Inferior parietal cortex (tissue), 1 donor: ENCODE results near the gene GALNT9.

Source experiments
- DNase-seq: peaks from one replicate; pipeline ENCODE4 v3.0.0-alpha.2; 2016; ENCODE audit errors: extremely low spot score

GALNT9 gene

DNA sequence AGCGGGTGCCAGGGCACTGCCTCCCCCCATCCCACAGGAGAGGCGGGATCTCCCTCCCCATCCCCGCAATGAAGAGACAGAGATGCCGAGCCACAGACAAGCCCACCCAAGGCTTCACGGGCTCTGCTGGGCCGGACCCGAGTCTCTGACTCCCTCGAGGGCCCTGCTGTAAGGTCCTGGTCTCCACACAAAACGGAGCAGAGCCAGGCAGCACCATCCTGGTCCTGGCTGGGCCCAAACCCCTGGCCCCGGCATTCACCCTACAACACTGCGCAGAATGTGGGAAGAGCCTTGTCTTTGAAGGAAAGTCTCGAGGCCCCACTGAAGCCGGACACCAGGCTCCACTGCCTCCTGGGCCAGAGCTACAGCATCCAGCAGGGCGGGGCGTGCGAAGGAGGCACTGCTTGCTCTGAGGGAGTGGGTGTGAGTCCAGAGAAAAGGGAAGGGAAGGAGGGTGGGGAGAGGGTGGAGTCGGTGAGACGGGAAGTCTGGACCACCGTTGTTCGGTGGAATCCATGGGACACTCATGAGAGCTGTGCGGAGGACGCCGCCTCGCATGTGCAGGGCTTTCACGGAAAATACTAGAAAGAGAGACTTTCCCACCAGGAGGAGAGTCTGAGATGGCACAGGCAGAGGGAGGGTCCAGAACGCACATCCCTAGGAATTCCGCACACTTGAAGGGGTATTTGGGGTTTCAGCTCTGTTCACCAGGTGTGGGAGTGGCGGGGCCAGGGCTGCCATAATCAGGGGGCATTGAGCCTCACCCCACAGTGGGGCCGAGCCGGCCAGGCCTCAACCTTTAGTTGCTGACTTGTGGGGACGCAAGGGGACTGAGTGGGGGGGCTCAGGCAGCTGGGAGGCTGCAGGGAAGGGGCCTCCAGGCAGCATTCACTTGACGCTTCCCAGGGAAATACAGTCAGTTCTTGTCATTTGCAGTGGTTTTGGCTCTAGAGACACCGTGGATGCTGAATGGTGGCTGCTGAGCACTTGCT lies 36.8 kb downstream of the GALNT9 start:
- DNase-seq: no peak

DNA sequence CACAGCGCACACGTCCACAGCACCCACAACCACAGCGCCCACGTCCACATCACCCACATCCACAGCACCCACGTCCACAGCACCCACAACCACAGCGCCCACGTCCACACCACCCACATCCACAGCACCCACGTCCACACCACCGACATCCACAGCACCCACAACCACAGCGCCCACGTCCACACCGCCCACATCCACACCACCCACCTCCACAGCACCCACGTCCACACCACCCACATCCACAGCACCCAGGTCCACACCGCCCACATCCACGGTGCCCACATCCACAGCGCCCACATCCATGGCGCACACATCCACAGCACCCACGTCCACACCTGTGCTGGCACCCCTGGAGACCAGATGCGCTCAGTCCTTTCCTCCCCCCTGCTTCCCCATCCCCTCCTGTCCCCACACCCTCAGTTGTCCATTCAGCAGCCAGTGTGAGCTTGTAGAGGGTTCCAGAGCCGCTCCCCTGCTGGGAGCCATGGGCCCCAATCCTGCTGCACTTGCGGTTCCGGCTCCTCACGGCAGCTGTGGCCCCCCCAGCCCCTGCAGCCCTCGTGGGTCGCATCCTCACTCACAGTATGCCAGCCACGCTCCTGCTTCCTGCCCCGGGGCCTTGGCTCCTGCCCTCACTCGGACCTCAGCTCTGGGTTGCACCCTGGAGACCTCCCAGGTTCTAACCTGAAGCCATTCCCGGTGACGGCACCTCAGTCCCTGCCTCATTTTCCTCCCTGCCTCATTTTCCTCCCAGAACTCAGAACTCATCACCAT lies 37.8 kb downstream of the GALNT9 start:
- DNase-seq: no peak

DNA sequence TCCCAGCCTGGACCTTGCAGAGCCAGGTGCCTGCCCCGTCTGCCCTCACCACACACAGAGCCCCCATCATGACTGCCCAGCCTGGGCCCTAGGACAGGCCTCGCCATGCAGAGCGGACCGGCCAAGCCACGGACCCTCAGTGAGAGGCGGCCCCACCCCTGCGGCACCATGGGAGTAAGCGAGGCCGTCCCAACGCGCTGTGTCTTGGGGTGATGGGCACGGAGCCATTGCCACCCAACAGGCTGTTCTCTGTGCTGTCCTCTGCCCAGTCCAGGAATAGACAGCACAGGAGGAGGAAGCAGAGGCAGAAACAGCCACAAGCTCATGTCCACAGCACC lies 39.2 kb downstream of the GALNT9 start:
- no peak for DNase-seq

DNA sequence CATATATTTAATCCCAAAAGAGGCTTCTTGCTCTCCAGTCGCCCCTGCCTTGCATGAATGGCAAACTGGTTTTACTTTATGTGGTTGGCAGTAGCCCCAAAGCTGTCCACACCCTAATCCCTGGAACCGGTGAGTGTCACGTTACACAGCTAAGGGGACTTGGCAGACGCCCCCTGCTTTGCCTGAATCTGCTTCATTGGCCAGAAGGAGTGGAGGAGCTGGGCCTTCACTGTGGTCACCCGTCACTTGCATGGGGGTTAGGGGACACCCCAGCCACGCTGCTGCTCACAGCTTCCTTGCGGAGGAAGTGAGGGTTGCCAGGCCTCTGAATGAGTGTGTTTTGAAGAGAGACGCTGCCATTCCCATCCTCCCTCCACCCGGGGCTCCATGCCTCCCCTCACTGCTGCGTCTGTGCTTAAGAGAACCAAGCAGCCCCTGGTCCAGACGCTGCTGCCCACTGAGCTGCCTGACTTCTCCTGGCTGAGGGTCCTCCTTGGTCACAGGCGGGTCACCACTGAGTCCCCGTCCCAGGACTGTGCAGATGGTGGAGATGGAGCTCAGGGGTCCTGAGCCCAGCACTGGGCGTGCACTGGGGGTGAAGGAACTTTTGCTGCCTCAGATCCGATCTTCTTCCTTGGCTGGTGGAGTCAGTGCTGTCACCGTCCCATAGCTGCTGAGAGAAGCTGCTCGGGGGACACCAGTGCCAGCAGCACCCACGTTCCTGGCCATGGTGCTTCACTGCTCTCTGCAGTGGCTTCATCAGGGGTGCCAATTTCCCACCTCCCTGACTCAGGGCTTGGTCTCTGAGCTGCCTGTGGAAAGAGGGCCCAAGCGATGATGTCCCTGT lies 39.8 kb downstream of the GALNT9 start:
- DNase-seq: no peak

DNA sequence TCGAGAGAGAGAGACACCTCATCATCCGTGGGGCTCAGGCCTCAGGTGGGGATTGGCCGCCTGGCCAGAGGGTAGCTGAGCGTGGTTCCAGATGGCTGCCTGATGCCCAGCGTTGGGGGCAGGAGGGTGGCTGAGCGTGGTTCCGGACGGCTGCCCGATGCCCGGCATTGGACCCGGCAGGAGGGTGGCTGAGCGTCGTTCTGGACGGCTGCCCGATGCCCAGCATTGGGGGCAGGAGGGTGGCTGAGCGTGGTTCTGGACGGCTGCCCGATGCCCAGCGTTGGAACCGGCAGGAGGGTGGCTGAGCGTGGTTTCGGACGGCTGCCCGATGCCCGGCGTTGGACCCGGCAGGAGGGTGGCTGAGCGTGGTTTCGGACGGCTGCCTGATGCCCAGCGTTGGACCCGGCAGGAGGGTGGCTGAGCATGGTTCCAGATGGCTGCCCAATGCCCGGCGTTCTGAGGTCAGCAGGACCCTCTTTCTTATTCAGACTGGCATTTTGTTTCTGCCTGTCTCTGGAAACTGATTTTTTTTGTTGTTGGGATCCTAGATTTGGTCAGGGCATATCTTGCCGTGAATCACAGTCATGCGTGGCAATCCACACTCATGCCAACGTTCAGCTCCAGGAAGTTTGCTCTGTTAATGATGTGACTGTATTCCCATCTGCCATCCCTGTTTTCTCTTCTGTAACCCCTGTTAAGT lies 40.7 kb downstream of the GALNT9 start:
- no peak for DNase-seq

DNA sequence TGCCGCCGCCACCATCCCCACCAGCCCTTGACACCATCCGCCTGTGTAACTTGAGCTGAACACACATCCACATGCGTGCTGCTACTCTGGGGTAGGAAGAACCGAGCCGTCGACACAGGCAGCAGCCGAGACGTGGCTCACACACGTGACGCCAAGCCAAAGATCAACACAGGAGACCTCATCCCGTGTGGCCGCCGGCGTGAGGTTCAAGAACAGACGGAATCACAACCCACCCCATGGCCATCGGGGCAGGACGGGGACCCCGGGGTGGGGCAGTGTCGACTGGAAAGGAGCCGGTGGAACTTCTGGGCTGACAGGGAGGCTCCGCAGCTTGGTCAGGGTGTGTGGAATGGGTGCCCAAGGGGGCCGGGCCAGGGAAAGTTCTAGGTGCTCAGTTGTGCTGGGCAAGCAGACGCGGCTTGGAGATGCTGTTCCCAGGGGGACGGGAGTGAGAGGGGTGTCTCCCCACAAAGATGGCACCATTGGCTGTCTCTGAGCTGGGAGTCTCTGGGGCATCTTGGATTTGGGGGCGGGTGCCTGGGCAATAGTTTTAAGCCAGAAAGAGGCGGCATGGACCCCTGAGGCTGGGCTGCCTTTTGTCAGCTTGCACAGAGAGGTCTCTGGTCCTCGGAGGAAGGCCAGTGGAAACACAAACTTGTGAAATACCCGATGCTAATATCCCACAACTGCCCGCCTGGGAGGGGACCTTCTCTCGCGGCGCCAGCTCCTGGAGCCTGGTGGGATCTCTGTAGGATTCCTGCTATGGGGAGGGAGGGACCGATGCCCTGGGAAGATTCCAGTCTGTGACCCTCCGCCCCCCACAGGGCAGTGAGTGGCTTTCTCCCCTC lies 41.8 kb downstream of the GALNT9 start:
- no peak for DNase-seq

DNA sequence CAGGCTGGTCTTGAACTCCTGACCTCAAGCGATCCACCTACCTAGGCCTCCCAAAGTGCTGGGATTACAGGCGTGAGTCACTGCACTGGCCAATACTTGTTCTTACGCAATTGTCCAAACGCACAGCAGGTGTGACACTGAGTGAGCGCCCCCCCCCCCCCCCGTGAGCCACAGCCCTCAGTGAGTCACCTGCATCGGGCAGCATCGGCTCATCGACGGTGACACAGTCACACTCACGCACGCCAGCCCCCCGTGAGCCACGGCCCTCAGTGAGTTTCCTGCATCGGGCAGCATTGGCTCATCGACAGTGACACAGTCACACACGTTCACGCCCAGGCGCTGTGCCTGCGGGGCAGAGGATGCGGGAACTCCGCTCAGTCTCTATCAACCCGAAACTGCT lies 42.5 kb downstream of the GALNT9 start:
- no peak for DNase-seq

DNA sequence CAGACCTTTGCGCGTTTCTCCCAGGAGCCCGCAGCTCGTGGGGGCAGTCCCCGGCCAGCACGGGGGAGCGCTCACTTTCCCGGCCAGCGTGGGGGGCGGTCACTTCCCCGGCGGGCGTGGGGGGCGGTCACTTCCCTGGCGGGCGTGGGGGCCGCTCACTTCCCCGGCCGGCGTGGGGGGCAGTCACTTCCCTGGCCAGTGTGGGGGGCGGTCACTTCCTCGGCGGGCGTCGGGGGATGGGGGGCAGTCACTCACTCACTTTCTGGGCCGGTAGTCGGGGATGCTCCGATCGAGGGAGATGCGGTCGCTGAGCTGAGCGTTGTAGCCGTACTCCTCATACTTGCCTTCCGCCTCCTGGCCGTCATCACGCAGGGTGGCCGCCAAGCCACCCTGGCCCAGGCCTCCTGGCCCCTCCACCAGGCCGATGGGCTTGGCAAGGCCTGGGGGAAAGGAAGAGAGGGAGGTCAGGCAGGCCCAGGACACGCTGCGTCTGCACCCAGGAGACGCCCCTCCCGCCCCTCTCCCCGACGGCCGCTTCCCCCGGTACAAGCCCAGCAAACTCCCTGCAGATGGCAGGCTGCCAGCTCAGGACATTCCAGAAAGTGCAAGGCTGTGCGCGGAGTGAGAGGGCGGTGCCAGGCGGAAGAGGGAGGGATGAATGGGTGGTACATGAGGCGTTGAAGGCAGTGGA lies 43.3 kb downstream of the GALNT9 start:
- no peak for DNase-seq

DNA sequence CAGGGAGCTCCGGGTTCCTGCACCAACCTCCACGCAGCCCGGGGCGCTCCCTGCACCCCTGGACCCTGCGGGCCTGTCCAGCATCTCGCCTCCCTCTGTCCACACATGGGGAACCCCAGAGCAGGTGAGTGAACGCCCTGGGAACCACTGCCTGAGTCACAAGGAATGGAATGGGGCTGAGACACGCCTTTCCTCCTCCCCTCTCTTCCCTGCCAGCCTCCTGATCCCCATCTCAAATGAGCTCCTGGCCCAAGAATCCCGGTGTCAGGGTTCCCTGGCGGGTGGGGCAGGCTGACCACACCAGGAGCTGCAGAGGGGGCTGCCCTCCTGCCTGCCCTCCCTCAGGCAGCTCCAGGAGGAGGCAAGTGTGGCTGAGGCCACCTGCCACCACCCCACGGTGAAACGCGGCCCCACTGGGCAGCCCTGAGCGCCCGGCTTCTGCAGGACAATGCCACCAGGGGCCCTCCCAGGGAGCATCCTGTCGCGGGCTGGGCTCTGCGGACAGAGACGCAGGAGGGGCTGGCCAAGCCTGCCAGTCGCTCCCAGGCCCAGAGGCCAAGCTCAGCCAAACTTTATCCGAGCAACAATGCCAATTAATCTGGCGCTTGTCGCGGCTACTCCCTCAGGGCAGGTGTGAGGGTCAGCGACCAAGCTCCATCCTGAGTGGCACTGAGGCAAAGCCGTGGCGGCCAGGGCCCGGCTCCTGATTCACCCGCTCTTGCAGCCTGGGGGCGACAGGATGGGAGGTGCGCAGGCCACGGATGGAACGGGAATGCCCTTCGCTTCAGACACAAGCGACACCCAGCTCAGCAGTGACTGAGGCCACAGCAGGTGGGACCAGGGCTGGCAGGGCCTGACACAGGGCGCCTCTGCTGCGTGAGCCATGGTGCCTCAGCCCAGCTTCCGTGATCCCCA lies 44.3 kb downstream of the GALNT9 start:
- DNase-seq: no peak

DNA sequence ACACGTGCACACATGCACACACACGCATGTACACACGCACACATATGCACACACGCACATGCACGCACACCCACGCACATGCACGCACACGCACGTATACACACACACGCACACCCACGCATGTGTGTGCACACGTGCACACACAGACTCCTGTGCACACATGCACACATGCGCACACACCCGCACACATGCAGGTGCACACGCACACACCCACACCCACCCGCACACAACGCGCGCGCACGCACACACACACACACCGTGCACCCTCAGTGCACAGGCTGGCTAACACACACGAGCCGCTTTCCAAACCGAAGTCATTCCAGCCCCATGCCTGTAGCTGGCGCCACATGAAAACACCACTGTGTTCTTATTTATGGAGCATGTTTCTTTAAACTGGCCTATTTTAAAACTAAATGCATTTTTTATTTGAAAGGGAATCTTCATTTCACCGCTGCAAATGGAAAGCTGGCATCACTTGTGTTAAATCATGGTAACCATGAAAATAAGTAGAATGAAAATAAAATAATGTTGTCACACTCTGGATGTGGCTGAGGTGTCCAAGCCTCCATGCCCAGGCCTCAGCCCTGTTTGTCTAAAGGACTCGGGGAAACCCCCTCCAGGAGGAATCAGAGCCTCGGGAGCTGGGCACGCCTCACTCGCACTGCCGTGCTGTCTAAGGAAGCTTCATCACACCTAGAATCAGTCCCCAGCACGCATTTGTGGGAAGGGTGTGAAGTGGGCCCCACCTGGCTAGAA lies 45.1 kb downstream of the GALNT9 start:
- DNase-seq: peak; percentile 40

DNA sequence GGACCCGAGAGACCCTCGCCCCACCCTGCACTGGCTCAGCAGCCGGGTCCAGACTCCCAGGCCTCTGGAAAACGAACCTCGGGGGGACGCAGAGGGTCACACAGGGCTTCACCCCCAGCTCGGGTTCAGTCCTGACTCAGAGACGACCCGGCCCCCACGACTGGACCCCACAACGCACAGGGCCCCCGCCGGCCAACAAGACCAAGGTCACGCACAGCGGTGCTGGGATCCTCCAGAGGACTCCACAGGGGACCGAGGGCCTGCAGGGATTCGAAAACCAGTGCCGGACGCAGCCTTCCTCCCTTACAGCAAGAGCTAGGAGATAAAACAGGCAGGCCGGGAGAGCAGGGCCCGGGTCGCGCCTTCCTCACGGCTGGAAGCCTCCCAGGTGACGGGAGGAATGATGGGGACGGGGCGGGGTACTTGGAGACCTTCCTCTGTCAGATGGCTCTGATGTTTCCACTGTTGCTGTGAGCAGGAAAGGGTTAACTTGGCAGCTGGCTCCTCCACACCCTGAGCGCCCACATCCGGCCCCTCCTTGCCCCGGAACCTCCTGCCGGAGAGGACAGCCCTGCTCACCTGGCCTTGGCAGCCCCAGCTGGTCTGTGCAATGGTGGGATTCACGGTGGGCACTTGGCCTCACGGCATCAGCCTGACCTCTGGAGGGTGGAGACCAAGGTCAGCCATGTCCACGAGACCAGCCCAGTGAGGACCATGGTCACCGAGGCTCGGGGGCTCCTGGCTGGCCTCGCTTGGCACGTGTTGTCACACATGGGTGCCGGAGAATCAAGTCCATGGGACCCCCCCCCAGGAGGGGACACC lies 46.2 kb downstream of the GALNT9 start:
- DNase-seq: no peak

DNA sequence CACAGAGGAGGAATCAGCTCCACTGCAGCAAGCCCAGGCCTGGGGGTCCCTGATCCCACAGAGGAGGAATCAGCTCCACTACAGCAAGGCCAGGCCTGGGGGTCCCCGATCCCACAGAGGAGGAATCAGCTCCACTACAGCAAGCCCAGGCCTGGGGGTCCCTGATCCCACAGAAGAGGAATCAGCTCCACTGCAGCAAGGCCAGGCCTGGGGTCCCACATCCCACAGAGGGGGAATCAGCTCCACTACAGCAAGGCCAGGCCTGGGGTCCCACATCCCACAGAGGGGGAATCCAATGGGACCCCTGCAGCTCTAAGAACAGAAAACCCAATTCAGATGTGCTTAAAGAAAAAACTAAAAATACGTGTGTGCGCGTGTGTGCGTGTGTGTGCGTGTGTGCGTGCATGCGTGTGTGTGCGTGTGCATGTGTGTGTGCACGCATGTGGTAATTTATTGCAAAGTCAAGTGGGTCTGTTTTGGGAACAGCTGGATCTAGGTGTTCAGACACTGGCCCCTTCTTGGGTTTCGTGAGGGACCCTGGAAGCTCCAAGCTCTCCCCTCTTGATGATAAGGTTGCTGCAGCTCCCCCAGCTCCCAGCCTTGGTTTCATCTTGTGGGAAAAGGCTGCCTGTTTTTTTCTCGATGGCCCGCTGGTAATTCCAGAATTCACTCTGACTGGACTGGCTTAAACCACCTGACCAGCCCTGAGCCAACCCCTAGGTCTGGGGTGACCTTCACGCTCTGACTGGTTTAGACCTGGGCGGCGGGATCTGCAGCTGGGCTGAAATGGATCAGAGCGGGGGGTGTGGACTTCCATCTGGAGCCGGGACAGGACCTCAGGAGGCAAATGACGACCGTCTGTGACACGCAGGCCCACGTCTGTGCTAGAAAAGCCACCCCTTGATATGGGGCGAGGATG lies 47.1 kb downstream of the GALNT9 start:
- no peak for DNase-seq

DNA sequence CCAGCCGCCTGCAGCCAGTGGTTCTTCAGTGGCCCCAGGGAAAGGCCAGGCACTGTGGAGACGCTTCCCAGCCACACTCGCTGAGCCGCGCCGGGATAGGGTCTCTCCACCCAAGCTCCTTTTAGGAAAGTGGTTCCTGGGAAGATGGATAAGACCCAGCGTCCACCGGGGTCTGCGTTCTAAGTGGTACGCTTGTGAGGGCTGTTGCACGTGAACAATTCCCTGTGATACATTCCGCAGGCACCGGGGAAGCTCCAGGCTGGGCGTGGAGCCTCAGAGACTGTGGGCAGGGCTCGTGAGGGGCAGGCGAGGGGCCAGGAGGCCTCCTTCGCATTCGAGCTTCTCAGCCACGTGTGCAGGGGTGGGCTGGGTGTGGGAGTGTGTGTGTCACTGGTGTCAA lies 48.4 kb downstream of the GALNT9 start:
- DNase-seq: no peak

DNA sequence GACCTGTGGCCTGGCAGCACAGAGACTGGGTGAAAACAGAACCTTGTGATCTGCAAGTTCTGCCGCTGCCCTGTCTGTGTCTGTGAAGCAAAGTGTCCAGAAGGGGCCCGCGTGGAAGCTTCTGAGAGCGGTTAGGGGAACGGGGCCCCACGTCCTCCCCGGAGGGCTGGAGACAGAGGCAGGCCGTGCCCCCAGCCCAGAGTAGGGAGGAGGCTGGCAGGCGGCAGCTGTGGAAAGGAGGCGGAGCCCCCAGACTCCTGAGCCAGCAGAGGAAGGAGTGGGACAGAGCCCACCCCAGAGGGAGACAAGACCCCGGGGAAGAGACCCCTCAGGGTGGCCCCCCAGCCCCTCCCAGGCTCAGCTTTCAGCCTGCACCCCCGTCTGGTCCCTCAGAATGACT lies 49.0 kb downstream of the GALNT9 start:
- no peak for DNase-seq

DNA sequence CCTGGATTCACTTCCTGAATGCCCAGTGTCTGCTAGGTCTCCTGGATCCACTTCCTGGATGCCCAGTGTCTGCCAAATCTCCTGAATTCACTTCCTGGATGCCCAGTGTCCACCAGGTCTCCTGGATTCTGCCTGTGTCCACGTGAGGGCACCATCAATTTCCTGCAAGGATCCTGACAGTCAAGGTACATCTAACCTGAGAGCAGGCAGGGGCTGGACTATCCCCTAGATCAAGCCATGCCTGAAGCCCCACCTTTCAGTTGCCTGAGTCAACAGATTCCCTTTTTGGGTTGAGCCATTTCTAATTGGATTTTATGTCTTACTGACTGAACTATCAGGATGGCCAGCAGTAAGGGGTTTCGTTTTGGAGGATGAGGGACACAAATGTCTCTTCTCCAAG lies 49.5 kb downstream of the GALNT9 start:
- DNase-seq: no peak
